GM12878 (cell line): ENCODE measurements around the gene ASCC3.

Source experiments
- CTCF ChIP-seq, 3 experiments: IDR thresholded peaks in 2 of 3; conservative IDR thresholded peaks in 1 of 3; 2 replicates each; pipeline ENCODE4 v1.5.1; 2011; ENCODE audit warnings: low read depth in 3 of 3, low read length in 3 of 3, mild to moderate bottlenecking in 3 of 3, control low read depth in 2 of 3, moderate library complexity in 2 of 3, inconsistent platforms in 1 of 3, mixed read lengths in 1 of 3; ENCODE audit not compliant: control insufficient read depth in 2 of 3, insufficient read depth in 1 of 3; ENCODE audit errors: extremely low read depth in 1 of 3
- EZH2 ChIP-seq: IDR thresholded peaks from 2 replicates; pipeline ENCODE4 v1.6.1; 2012; ENCODE audit warnings: low read depth, mild to moderate bottlenecking, control low read depth, inconsistent platforms, low read length, borderline replicate concordance; ENCODE audit not compliant: control insufficient read depth
- POLR2AphosphoS5 ChIP-seq: IDR thresholded peaks from 2 replicates; pipeline ENCODE4 v1.6.1; 2011; ENCODE audit warnings: mild to moderate bottlenecking, low read length, inconsistent platforms
- USF2 ChIP-seq: IDR thresholded peaks from 2 replicates; pipeline ENCODE4 v1.6.1; 2011; ENCODE audit warnings: low read depth, low read length, improper control_type of control experiment, borderline replicate concordance
- YY1 ChIP-seq: IDR thresholded peaks from 2 replicates; pipeline ENCODE4 v1.6.1; 2011; ENCODE audit warnings: low read depth, mild to moderate bottlenecking, low read length

GRCh38 chr6:100899202-100899601, 18.1 kb upstream of the ASCC3 start:
- TF ChIP-seq EZH2 (no peak), CTCF (IDR thresholded peaks at IDR 0.05 in 2 of 3, conservative IDR thresholded peaks at IDR 0.05 in 1 of 3; ENCODE audit: control insufficient read depth in 2 of 3, extremely low read depth in 1 of 3, insufficient read depth in 1 of 3, low read depth in 3 of 3, low read length in 3 of 3) (no peak), POLR2AphosphoS5 (no peak), USF2 (no peak), YY1 (no peak)
